NCI-H226 (cell line): ENCODE data around the gene LHFPL6.

Experiments used
- DNase-seq: peaks from one replicate; pipeline ENCODE4 v3.0.0-alpha.2; 2015

The LHFPL6 gene

DNA sequence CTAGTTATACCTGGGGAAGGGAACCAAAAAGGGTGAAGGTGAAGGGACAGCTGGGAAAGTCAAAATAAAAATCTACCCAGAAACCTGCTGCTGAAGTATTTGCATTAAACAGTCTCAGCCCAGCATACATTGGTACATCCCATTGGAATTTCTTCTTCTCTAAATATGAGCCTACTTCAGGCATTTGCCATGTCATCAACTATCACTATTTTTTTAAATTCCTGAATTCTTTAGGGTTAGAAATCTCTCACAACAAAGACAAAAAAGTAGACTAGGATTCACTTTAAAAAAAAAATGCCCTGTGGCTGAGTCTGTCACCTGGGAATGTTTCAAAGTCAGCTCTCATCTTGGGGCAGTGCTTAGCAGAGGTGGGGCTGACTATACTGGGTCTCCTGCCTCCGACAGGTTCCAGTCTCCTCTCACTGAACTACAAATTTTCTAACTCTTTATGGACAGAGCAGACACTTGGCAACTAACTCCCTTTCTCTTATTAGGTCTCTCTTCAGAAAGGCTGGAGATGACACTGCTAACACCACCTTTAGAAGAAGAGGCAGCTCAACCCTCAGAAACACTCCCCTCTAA is 141.2 kb downstream of the LHFPL6 start:
- no peak for DNase-seq

- DNase-seq = no peak
These were observed 145.7 kb downstream of the LHFPL6 start for GRCh38 chr13:39457274-39457673.

DNA sequence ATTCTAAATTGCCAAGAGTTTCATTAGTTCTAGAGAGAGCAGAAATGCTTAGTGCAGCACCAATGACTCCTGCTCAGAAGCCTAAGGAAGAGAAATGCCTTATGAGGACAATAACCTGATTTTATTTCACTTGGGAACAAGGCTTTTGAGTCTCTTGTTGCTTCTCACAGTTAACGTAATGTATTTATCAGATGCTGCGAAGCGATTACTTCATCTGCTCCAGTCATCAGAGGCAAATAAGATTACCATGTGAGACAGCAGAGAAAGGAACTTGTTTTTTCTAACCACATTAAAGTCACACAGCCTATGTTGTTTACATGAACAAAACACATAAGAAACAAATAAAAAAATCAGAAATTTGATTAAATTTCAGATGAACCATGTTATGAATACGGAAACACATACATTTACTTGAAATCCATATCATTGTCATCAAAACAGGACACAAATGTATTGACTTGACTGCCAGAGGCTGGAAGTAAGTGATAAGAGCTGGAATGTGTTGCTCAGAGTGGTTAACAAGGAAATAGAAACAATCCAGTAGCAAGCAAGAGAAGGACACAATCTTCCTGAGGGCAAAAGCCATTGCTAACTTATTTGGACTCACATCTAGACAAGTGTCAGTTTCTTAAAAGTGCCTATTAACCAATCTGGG is 147.3 kb downstream of the LHFPL6 start:
- DNase-seq = no peak

DNA sequence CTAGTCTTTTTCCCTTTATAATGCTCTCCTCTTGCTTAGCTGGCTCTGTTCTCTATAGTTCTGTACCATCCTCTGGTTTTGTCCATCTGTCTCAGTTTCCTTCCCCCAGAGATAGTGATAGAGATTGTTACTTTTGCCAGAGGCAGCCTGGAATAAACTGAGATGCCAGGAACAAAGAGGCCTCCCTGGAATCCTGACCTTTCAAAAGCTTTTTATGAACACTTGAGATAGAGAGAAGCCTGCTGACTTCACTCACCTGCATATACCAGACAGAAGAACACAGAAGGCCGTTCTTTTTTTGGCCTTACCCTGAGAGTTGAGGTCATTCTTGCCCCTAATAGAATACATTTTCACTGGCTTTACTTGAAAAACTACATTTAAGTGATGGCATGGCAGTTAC is 150.2 kb downstream of the LHFPL6 start:
- DNase-seq = no peak

DNA sequence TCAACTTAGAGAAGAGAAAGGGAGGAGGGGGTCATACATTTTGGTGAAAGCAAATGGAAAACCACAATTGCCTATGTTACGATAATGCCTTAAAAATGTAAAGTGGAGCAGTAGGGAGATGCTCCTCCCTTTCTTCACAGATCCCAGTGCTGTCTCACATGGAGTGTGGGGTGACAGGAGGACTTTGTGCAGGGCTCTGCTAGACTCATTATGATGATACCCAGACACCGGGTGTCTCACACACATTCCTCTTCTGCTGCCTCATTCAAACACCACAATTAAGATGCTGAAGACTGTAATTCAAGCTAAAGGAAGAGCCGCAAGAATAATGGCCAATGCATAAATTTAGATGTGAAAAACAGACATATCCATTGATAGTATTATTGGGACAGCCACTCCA is 150.6 kb downstream of the LHFPL6 start:
- no peak for DNase-seq

DNA sequence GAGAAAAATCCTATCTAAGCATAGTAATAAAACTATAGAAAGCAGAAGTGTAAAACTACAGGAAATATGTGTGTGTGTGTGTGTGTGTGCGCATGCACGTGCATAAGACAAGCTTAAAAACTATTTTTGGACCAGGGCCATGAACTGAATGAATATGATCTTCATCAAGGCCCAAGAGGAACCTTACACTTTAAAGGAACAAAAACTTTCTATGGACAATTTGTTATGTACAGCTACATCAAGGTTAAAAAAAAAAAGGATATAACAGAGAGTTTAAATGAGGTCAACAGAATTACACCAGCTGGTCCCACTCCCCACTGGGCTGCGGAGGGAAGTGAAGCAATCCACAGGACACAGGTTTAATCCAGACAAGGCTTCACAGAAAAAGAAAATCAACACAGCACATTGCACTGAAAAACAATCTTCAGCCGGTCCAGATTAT is 151.1 kb downstream of the LHFPL6 start:
- DNase-seq = no peak

DNA sequence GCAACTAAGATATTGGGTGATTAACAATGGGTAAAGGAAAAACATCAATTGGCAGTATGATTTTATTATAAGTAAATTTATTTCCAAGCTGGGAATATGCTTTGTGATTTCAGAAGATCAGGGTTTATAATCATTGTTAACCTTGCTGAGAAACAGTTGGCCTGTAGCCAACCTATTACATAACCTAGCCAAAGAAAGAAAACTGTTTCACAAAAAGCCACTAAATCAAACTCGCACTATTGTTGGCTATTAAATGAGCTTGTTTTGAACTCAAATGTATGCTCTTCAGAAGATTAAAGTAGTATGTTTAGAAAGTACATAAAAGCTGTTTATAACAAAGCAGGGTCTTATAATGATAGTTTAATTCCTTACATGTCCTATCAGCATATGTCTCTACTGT is 151.7 kb downstream of the LHFPL6 start:
- no peak for DNase-seq

GRCh38 chr13:39450176-39450575 is 152.8 kb downstream of the LHFPL6 start:
- DNase-seq = no peak

DNA sequence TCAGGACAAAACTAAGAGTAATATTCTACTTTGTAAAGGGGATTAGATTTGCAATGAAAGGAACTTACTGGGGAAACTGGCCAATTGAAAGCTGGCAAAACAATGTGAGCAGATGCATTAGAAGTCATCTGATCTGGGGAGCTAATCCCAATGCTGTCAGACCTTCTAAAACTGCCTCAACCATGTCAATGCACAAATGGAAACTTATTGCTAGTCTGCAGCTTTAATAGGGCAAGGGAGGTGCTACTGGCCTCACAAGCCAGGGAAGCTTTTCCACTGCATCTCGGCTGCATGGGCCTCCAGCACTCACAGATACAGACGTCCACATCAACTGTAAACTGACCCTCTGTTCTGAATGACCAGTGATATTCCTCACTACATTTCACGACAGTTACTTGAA is 154.2 kb downstream of the LHFPL6 start:
- no peak for DNase-seq

- DNase-seq = no peak
These were observed 156.1 kb downstream of the LHFPL6 start for GRCh38 chr13:39446865-39447264.

GRCh38 chr13:39444866-39445265 is 158.1 kb downstream of the LHFPL6 start:
- no peak for DNase-seq

GRCh38 chr13:39433651-39434050 is 169.3 kb downstream of the LHFPL6 start:
- no peak for DNase-seq

GRCh38 chr13:39432196-39432595 is 170.8 kb downstream of the LHFPL6 start:
- no peak for DNase-seq

DNA sequence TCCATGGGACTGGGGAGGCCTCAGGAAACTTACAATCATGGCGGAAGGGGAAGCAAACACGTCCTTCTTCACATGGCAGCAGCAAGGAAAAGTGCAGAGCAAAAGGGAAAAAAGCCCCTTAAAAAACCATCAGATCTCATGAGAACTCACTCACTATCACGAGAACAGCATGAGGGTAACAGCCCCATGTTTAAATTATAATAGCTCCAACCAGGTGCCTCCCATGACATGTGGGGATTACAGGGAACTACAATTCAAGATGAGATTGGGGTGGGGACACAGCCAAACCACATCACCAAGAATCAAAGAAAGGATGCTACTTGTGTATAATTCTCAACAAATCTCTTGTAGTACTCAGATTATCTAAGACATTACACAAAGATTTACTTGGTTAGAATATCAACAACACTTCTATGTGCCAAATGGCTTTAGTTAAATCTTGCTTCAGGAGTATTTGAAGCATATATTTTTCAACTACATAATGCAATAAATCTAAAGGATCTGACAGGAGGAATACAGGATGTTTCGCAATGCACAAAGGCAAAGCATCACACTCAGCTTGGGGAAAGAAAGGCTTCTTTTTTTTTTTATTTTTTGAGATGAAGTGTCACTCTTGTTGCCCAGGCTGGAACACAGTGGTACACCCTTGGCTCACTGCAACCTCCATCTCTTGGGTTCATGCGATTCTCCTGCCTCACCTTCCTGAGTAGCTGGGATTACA is 180.0 kb downstream of the LHFPL6 start:
- peak; percentile 49 for DNase-seq

- DNase-seq = no peak
These were observed 183.1 kb downstream of the LHFPL6 start for GRCh38 chr13:39419876-39420275.

- DNase-seq = no peak
These were observed 183.9 kb downstream of the LHFPL6 start for GRCh38 chr13:39419068-39419467.

- DNase-seq = no peak
These were observed 184.6 kb downstream of the LHFPL6 start for GRCh38 chr13:39418424-39418823.

- peak; percentile 37 for DNase-seq
These were observed 185.3 kb downstream of the LHFPL6 start for GRCh38 chr13:39417643-39418042.

GRCh38 chr13:39417131-39417530 is 185.9 kb downstream of the LHFPL6 start:
- no peak for DNase-seq

- peak; percentile 20 for DNase-seq
These were observed 187.8 kb downstream of the LHFPL6 start for GRCh38 chr13:39415008-39415802.

- no peak for DNase-seq
These were observed 188.7 kb downstream of the LHFPL6 start for GRCh38 chr13:39414339-39414738.

DNA sequence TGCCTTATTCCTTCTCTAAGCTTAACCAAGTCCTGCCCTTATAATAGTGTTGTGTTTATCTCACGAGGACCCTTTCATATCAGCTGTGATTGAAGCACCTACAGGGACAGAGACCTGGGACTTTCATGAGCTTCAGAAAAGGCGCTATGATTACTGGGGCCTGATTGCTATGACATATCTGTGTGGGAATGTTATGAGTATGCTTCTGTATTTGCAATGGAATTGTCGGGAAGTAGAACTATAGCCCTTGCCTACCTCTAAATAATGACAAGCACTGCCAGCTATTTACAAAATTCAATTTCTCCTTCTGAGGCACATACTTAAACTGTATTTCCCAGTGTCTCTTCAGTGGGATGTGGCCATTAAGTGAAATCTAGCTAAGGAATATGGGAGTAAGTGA is 191.5 kb downstream of the LHFPL6 start:
- DNase-seq = no peak

DNA sequence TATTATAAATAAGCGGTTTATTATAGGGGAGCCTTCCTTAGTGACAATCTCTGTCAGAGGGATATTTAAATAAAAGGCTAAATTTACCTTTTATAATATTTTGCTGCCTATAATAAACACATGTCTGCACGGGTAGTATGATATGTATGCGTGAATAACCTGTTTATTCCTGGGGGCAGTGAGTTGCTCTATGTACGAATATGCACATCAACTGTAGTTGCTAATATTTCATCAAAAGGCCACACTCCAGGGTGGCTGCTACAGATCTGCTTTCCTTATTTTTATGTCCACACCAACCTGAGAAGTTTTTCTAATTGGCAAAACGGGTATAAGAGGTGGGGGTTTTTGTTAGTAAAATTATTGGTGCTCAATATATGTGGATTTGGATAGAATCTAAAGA is 192.0 kb downstream of the LHFPL6 start:
- no peak for DNase-seq
